IPS DF 4.7 (cell line): ENCODE results near the gene RPL41.
"Not testable (repeated sequence)": the region's sequence is repeated elsewhere in the genome, so short reads cannot be mapped to it uniquely, and the experiment has no call there.

ENCODE experiments used
- DNase-seq: peaks from one replicate; pipeline ENCODE4 v3.0.0-alpha.2; 2013; ENCODE audit warnings: low spot score; ENCODE audit errors: extremely low read depth

Gene RPL41

GRCh38 chr12:56154246-56154771, 37.9 kb downstream of the RPL41 start:
- no peak for DNase-seq

DNA sequence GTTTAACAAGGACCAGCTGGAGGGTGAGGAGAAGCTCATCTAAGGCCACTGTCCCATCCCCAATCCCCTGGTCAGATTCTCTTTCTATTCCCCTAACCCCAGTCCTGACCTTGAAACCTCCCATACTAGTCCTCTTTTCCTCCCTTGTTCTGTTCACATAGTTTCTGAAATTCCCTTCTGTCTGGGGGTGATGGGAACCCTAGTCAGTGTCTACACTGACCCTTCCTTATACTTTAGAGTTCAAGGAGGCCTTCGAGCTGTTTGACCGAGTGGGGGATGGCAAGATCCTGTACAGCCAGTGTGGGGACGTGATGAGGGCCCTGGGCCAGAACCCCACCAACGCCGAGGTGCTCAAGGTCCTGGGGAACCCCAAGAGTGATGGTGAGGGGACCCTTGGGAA, 38.4 kb downstream of the RPL41 start:
- DNase-seq = no peak

DNA sequence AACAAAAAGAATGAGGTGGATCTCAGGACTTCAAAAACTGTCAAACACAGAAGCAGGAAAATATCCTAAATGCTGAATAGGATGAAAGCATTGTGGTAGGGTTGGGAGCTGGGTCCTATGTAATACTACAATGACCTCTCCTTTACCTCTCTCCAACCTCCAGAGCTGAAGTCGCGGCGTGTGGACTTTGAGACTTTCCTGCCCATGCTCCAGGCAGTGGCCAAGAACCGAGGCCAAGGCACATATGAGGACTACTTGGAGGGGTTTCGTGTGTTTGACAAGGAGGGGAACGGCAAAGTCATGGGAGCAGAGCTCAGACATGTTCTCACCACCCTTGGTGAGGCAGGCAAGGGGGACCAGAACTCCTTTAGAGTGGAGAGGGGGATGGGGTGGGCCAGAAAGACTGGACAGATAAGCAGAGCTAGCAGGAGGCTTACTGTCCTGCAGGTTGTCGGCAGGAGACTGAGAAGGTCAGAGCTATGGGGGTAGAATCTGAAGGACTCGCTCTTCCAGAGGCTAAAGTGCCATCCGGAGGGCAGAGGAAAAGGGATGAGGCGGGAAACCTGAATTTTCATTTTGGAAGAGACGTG, 38.9 kb downstream of the RPL41 start:
- no peak for DNase-seq

DNA sequence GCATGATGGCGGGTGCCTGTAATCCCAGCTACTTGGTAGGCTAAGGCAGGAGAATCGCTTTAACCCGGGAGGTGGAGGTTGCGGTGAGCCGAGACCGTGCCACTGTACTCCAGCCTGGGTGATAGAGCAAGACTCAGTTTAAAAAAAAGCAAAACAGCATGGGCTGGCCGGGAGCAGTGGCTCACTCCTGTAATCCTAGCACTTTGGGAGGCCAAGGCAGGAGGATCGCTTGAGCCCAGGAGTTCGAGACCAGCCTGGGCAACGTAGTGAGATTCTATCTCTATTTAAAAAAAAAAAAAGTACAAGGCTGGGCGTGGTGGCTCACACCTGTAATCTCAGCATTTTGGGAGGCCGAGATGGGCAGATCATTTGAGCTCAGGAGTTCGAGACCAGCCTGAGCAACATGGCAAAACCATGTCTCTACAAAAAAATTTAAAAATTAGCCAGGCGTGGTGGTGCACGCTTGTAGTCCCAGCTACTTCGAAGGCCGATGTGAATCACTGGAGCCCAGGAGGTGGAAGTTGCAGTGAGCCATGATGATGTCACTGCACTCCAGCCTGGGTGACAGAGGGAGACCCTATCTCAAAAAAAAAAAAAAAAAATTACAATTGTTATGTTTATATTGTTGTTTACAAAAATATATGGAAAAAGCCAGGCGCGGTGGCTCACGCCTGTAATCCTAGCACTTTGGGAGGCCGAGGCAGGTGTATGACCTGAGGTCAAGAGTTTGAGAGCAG, 40.2 kb downstream of the RPL41 start:
- not testable (repeated sequence) for DNase-seq

DNA sequence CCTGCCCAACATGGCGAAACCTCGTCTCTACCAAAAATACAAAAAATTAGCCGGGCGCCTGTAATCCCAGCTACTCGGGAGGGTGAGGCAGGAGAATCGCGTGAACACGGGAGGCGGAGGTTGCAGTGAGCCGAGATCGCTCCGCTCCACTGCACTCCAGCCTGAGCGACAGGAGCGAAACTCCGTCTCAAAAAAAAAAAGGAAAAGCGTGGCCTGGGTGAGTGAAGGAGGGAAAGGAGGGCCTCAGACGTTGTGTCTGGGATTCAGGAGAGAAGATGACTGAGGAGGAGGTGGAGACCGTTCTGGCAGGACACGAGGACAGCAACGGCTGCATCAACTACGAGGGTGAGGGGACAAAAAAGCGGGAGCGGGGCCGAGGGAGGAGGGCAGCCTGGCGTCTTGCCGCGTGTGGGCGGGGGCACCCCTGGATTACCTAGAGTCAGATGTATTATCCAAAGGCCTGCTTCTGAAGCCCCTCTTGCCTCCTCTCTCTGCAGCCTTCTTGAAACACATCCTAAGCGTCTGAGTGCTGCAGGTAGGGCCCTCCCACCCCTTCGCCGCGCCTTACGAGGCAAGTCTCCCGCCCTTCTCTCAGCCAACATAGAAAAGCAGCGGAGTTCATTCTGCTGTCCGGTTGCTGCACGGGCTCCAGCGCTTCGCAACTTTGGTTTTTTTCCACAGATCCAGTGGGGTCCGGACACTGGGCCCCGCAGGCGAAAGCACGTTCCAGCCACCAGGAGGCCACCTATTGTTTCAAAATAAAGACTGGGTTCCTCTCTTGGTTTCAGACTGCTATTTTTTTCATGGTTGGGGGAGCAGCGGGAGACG, 41.0 kb downstream of the RPL41 start:
- DNase-seq = no peak

- peak; percentile 100 for DNase-seq
These were observed 41.8 kb downstream of the RPL41 start, which contains the start of gene MYL6 for GRCh38 chr12:56158029-56158925. Gene MYL6, plus strand, starts transcription at chr12:56158359. Its CDS starts 43 bp downstream, at chr12:56158402.

- DNase-seq = no peak
These were observed 42.6 kb downstream of the RPL41 start for GRCh38 chr12:56158926-56159461.

- DNase-seq = no peak
These were observed 43.2 kb downstream of the RPL41 start for GRCh38 chr12:56159482-56160192.

DNA sequence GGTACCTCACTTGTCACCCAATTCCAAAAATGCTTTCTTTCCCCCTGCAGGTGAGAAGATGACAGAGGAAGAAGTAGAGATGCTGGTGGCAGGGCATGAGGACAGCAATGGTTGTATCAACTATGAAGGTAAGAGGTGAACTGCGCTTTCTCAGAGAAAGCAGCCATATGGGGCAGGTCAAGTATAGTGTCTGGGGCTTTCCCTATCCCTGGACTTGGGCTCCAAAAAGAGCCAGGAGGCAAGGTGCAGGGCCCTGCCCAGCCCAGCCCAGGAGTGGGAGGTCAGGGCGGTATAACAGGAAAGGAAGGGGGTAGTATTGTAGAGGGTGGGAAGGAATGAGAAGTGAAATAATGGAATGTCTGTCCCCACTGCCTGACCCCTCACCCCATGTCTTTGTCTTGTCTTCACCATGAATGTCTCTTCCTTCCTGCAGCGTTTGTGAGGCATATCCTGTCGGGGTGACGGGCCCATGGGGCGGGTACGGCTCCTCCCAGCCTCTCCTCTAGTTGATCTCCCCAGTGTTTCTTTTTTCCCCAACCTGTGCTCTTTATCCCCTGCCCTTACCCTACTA, 43.8 kb downstream of the RPL41 start:
- no peak for DNase-seq

DNA sequence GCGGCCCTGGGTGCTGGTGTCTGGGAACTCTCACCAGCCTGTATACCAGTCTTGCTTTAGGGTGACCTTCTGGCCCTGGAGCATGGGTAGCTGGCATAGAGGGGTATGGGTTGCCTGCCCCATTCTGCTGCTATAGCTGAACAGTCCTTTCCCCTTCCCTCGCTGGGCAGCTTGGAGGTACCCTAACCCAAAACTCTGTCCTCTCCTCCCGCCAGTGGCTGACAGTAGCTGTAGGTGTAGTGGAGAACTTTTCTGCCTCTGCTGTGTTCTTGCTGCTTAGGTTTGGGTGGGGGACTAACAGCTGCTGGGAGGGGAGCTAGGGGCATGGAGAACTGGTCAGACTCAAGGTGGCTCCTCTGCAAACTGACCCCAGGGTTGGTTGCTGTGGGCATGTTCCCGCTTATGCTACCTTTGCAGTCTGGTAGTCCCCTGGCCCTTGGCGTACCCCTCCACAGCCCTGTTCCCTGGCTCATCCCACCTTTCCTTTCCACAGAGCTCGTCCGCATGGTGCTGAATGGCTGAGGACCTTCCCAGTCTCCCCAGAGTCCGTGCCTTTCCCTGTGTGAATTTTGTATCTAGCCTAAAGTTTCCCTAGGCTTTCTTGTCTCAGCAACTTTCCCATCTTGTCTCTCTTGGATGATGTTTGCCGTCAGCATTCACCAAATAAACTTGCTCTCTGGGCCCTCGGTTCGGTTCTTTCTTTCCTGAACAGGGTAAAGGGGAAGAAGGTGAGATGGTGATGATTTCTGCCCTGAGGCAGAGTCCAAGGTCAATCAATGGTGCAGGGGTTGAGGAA, 44.7 kb downstream of the RPL41 start:
- no peak for DNase-seq

GRCh38 chr12:56161690-56162351, 45.4 kb downstream of the RPL41 start:
- DNase-seq = no peak

GRCh38 chr12:56162468-56163290, 46.2 kb downstream of the RPL41 start:
- DNase-seq = no peak

- DNase-seq = no peak
These were observed 47.3 kb downstream of the RPL41 start for GRCh38 chr12:56163533-56164344.

DNA sequence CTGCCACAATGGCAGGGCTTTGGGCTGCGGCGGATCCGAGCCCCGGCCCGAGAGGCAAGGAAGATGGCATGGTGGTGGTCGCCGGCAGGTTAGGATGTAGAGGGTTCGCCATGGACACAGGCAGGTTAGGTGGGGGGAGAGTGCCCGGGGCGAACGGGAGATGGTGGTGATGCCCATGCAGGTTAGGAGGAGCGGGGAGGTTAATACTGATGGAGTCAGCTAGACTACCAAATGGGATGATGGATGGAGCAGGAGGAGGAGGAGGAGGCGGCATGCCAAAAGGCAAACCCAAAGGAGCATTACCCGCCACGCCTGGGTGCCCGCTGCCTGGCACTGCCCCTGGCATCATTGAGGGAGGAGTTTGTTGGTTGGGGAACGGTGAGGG, 47.9 kb downstream of the RPL41 start:
- no peak for DNase-seq

DNA sequence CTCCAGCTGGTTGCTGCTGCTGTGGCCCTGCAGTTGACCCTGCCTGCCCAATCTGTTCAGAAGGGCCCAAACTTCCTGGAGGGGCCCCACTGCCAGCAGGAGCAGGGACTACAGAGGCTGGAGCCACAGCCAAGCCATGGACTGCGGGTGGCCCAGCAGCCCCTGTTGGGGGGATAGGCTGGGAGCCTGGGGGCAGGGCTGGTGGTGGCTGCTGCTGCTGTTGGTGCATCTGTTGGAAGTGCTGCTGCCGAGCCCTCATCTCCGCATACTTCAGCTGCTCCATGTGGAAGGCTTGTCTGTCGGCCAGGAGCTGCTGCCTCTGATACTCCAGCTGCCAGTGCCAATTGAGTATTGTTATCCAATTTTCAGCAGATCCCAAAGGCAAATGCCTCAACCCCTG, 48.9 kb downstream of the RPL41 start:
- DNase-seq = no peak
